ENCODE measurements around the gene ZNF423. TPM values are rescaled to one million over a fixed set of nuclear protein-coding genes. Genes with fewer than 3 reads are reported as not detected.

ZNF423 gene
- total RNA-seq, 1 donor from 2014 or later: 19.8 TPM

DNA sequence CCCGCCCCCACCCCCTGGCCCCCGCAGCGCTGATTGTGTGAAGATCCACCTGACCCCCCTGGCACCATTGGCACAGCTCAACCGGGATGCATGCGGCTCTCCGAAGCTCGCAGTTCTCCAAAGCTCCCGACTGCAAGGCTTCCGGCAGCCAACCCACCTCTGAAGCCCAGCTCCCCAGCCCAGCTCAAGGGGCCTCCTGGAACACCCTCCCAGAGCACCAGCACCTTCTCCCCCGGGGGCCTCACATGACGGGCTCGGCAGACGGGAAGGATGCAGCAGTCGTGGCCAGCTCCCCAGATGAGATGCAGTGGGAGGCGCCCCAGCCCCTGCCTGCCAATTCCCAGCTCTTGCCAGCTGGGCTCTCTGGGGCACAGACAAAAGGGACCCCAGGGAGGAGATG lies 215.3 kb downstream of the ZNF423 start:
- no peak for DNase-seq (ENCODE audit: low spot score in 2 of 2, unreplicated experiment in 2 of 2)
- H3K27me3 Mint-ChIP-seq (ENCODE audit: low read depth): no peaks in the 10 kb centered on the region
- peaks cover under 1% of the 10 kb centered on the region for H3K9me3 Mint-ChIP-seq
- H3K4me3 Mint-ChIP-seq: no peak overlapping the region
- TF ChIP-seq, protein P1, sequence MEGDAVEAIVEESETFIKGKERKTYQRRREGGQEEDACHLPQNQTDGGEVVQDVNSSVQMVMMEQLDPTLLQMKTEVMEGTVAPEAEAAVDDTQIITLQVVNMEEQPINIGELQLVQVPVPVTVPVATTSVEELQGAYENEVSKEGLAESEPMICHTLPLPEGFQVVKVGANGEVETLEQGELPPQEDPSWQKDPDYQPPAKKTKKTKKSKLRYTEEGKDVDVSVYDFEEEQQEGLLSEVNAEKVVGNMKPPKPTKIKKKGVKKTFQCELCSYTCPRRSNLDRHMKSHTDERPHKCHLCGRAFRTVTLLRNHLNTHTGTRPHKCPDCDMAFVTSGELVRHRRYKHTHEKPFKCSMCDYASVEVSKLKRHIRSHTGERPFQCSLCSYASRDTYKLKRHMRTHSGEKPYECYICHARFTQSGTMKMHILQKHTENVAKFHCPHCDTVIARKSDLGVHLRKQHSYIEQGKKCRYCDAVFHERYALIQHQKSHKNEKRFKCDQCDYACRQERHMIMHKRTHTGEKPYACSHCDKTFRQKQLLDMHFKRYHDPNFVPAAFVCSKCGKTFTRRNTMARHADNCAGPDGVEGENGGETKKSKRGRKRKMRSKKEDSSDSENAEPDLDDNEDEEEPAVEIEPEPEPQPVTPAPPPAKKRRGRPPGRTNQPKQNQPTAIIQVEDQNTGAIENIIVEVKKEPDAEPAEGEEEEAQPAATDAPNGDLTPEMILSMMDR (IDR thresholded peaks at IDR 0.05; ENCODE audit: unreplicated experiment): no peak
- H3K36me3 Mint-ChIP-seq: peaks cover 19% of the 10 kb centered on the region
- H3K27ac Mint-ChIP-seq: no peak overlapping the region
- H3K4me1 Mint-ChIP-seq: peaks cover 27% of the 10 kb centered on the region

DNA sequence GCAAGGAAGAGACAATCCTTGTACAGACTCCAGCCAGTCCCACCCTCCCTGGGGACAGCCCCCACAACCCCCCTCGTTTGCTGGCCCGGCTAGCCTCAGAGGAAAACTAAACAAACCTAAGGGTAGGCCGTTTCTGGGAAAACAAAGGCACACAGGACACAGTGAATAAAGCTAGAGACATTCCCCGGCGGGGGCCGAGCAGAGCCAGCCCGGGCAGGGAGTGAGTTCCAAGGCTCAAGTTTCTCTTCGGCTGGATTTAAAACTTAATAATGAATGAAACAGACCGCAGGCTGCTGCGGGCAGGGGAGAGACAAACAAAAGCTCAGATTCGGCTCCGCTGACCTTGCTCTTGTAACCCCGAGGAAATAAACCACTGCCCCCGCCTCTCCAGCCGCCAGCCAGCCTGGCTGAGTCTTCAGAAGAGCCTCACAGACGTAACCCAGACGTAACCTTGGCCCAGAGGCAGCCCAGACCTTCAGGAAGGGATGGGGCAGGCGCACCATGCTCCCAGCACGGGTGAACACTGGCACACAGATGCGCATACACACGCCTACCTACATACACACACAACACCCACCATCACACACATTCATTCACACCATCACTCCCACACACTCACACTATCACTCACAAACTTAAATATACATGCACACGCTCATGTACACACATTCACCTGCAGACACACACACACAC lies 216.0 kb downstream of the ZNF423 start:
- Mint-ChIP-seq H3K4me3 (no peak overlapping the region), H3K36me3 (peaks cover 22% of the 10 kb centered on the region), H3K9me3 (no peaks in the 10 kb centered on the region), H3K27ac (peak overlapping the region; percentile 25), H3K4me1 (peaks cover 27% of the 10 kb centered on the region), H3K27me3 (ENCODE audit: low read depth) (no peaks in the 10 kb centered on the region)
- DNase-seq (ENCODE audit: low spot score in 2 of 2, unreplicated experiment in 2 of 2): no peak
- TF ChIP-seq, protein P1 (IDR thresholded peaks at IDR 0.05; ENCODE audit: unreplicated experiment): no peak

DNA sequence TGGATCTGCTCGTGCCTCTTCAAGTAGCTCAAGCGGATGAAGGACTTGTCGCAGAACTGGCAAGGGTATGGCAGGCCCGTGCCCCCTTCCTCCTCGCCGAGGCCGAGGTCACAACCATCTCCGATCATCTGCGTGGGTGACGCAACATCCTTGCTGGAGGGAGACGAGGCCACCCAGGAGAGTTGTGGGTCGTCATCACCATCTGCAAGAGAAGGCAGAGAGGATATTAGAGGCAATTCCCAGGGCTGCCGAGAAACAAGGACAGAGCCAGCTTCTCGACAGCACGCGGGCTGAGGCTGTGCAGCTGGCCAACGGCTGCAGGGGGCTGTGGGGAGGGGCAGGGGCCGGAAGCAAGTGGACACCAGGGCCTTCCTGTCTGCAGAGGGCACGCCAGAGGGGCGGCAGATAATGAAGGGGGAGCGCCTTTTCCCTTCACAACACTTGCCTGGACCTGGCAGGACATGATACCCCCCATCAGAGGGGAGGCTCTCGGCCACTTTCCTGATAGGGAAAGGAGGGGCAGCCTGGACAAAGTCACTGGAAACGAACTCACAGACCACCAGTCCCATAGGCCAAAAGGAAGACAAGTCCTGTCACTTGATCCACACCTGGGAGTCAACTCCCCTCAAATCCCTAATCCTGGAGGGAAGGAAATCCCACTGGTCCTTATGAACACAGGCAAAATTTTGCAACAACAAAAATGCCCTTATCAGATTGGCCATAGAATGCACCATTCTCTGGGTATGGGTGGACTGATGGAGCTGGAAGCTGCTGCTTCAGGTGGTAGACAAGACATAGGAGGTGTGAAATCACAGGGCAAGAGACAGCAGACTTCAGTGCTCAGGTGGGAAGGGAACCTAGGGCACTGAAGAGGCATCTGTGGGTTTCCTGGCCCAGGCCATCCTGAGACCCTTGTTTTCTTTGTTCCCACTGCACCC lies 217.0 kb downstream of the ZNF423 start:
- no peak for DNase-seq (ENCODE audit: low spot score in 2 of 2, unreplicated experiment in 2 of 2)
- Mint-ChIP-seq H3K27ac (peak overlapping the region; percentile 25), H3K36me3 (peaks cover 22% of the 10 kb centered on the region), H3K27me3 (ENCODE audit: low read depth) (no peaks in the 10 kb centered on the region), H3K9me3 (no peaks in the 10 kb centered on the region), H3K4me1 (peaks cover 27% of the 10 kb centered on the region), H3K4me3 (peak overlapping the region; percentile 36)
- TF ChIP-seq, protein P1 (IDR thresholded peaks at IDR 0.05; ENCODE audit: unreplicated experiment): no peak

DNA sequence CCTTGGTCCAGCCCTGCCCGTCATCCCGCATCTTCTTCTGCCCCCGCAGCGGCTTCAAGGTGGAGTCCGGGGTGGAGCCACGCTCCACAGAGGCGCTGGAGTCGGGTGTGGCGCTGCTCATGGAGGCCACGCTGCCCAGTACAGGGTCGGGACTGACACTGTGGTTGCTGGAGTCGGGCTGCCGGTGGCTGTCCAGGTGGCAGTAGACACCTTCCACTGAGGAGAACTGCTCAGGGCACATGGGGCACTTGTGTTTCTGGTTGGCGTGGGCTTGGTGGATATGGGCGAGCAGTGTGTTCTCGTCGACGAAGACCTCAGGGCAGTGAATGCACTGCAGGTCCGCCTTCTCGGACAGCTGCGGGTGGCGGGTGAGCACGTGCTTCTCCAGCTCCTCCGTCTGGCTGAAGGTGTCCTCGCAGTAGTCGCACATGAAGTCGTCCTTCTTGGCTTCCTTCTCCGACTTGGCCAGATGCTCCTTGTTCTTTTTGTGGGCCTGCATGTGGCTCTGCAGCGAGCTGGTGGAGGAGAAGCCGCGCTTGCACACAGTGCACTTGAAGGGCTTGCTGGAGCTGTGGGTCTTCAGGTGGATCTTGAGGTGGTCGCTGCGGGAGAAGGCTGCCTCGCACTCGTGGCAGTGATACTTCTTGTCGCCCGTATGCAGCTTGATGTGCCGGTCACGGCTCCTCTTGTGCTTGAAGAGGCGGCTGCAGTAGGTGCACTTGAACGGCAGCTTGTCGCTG lies 217.8 kb downstream of the ZNF423 start:
- DNase-seq (ENCODE audit: low spot score in 2 of 2, unreplicated experiment in 2 of 2): no peak
- H3K4me3 Mint-ChIP-seq: no peak overlapping the region
- no peaks in the 10 kb centered on the region for H3K27me3 Mint-ChIP-seq (ENCODE audit: low read depth)
- H3K36me3 Mint-ChIP-seq: peaks cover 22% of the 10 kb centered on the region
- no peak overlapping the region for H3K27ac Mint-ChIP-seq
- H3K4me1 Mint-ChIP-seq: peaks cover 23% of the 10 kb centered on the region
- TF ChIP-seq, protein P1 (IDR thresholded peaks at IDR 0.05; ENCODE audit: unreplicated experiment): no peak
- no peaks in the 10 kb centered on the region for H3K9me3 Mint-ChIP-seq

DNA sequence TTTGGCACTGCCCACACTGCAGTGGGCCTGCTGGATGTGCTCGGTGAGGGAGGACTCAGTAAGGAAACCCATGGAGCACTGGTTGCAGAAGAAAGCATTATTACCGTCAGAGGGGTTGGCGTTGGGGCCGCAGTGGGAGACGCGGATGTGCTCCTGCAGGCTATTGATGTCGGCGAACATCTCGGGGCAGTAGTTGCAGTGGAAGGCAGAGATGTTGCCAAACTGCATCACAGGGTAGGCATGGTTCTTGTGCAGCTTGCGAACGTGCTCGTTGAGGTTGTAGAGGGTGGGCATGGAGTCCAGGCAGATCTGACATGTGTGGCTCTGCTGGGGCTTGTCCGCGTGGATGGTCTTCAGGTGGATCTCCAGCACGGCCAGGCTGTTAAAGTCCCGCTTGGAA lies 218.4 kb downstream of the ZNF423 start:
- Mint-ChIP-seq H3K4me3 (no peak overlapping the region), H3K36me3 (peaks cover 22% of the 10 kb centered on the region), H3K27ac (no peak overlapping the region), H3K27me3 (ENCODE audit: low read depth) (no peaks in the 10 kb centered on the region), H3K9me3 (no peaks in the 10 kb centered on the region), H3K4me1 (peaks cover 23% of the 10 kb centered on the region)
- TF ChIP-seq, protein P1 (IDR thresholded peaks at IDR 0.05; ENCODE audit: unreplicated experiment): no peak
- no peak for DNase-seq (ENCODE audit: low spot score in 2 of 2, unreplicated experiment in 2 of 2)
